ENCODE data around the gene TTYH3.

GRCh38 chr7:2596464-2597272 lies 35.1 kb upstream of the TTYH3 start:
- TF ChIP-seq TCF12 (IDR thresholded peaks at IDR 0.05; ENCODE audit: low read depth) = no peak
- TF ChIP-seq NFIC (IDR thresholded peaks at IDR 0.05) = no peak
- TF ChIP-seq YY1 (IDR thresholded peaks at IDR 0.05; ENCODE audit: low read depth) = no peak
- TF ChIP-seq CEBPB (IDR thresholded peaks at IDR 0.05) = no peak
- TF ChIP-seq EGR1 (IDR thresholded peaks at IDR 0.05) = no peak
- no peak for TF ChIP-seq RAD21 (IDR thresholded peaks at IDR 0.05; ENCODE audit: low read depth)
